ENCODE measurements around the gene GRM8. TPM values are rescaled to one million over a fixed set of nuclear protein-coding genes. Genes with fewer than 3 reads are reported as not detected.

GRM8 gene
- polyA plus RNA-seq, 1 donor (not counting 4 experiments of a cell fraction or from before 2014, with no cell fraction given): not detected

GRCh38 chr7:126656165-126656564, 596.6 kb downstream of the GRM8 start:
- no peak overlapping the region for H3K9ac ChIP-seq (ENCODE audit: control insufficient read depth, extremely low read depth, insufficient read depth, low read length)
- H3K9me1 ChIP-seq (ENCODE audit: control insufficient read depth, extremely low read depth, insufficient read depth, low read length): no peaks in the 10 kb centered on the region
- no peak overlapping the region for H3K27ac ChIP-seq (ENCODE audit: control insufficient read depth, insufficient read depth, low read length)
- H3K79me2 ChIP-seq (ENCODE audit: control insufficient read depth, insufficient read depth, low read length): no peaks in the 10 kb centered on the region
- DNase-seq (ENCODE audit: low read depth, low spot score) (no peak), FAIRE-seq (no peak)
- H3K9me3 ChIP-seq (ENCODE audit: control insufficient read depth, low read depth, low read length): no peaks in the 10 kb centered on the region
- TF ChIP-seq EZH2 (IDR thresholded peaks at IDR 0.05; ENCODE audit: low read length): no peak
- no peak for TF ChIP-seq CTCF (optimal IDR thresholded peaks at IDR 0.05 in 1 of 3, IDR thresholded peaks at IDR 0.05 in 1 of 3, conservative IDR thresholded peaks at IDR 0.05 in 1 of 3; ENCODE audit: extremely low read depth in 1 of 3, insufficient read depth in 2 of 3, low read length in 3 of 3)
- no peaks in the 10 kb centered on the region for H3K27me3 ChIP-seq (ENCODE audit: control insufficient read depth, extremely low read depth, insufficient read depth, low read length)
- H2AFZ ChIP-seq (ENCODE audit: control insufficient read depth, low read length): no peak overlapping the region
- dilution Hi-C loops (cut with MboI; ENCODE audit: extremely low pct_ligation_motif_present, low sequenced_read_pairs): no loop called here
- no peaks in the 10 kb centered on the region for H4K20me1 ChIP-seq (ENCODE audit: control insufficient read depth, extremely low read depth, insufficient read depth, low read length)
- H3K4me2 ChIP-seq (ENCODE audit: control insufficient read depth, extremely low read depth, insufficient read depth, low read depth, low read length): no peak overlapping the region
- H3K4me3 ChIP-seq (ENCODE audit: control insufficient read depth in 2 of 3, extremely low read depth in 1 of 3, insufficient read depth in 2 of 3, low read depth in 1 of 3, low read length in 3 of 3): no peak overlapping the region
- no peaks in the 10 kb centered on the region for H3K4me1 ChIP-seq (ENCODE audit: control insufficient read depth, extremely low read depth, insufficient read depth, low read length)
- H3K36me3 ChIP-seq (ENCODE audit: control insufficient read depth in 2 of 2, extremely low read depth in 1 of 2, insufficient read depth in 2 of 2, low read length in 2 of 2): no peaks in the 10 kb centered on the region

- dilution Hi-C loops (cut with MboI; ENCODE audit: extremely low pct_ligation_motif_present, low sequenced_read_pairs): no loop called here
- Histone ChIP-seq H3K9me1 (ENCODE audit: control insufficient read depth, extremely low read depth, insufficient read depth, low read length) (no peaks in the 10 kb centered on the region), H2AFZ (ENCODE audit: control insufficient read depth, low read length) (no peak overlapping the region), H3K9me3 (ENCODE audit: control insufficient read depth, low read depth, low read length) (no peaks in the 10 kb centered on the region), H3K4me2 (ENCODE audit: control insufficient read depth, extremely low read depth, insufficient read depth, low read depth, low read length) (no peak overlapping the region), H3K36me3 (ENCODE audit: control insufficient read depth in 2 of 2, extremely low read depth in 1 of 2, insufficient read depth in 2 of 2, low read length in 2 of 2) (no peaks in the 10 kb centered on the region), H4K20me1 (ENCODE audit: control insufficient read depth, extremely low read depth, insufficient read depth, low read length) (no peaks in the 10 kb centered on the region), H3K9ac (ENCODE audit: control insufficient read depth, extremely low read depth, insufficient read depth, low read length) (no peak overlapping the region), H3K27ac (ENCODE audit: control insufficient read depth, insufficient read depth, low read length) (no peak overlapping the region), H3K27me3 (ENCODE audit: control insufficient read depth, extremely low read depth, insufficient read depth, low read length) (no peaks in the 10 kb centered on the region), H3K4me3 (ENCODE audit: control insufficient read depth in 2 of 3, extremely low read depth in 1 of 3, insufficient read depth in 2 of 3, low read depth in 1 of 3, low read length in 3 of 3) (no peak overlapping the region), H3K4me1 (ENCODE audit: control insufficient read depth, extremely low read depth, insufficient read depth, low read length) (no peaks in the 10 kb centered on the region), H3K79me2 (ENCODE audit: control insufficient read depth, insufficient read depth, low read length) (no peaks in the 10 kb centered on the region)
- FAIRE-seq (no peak), DNase-seq (ENCODE audit: low read depth, low spot score) (no peak)
- TF ChIP-seq CTCF (optimal IDR thresholded peaks at IDR 0.05 in 1 of 3, IDR thresholded peaks at IDR 0.05 in 1 of 3, conservative IDR thresholded peaks at IDR 0.05 in 1 of 3; ENCODE audit: extremely low read depth in 1 of 3, insufficient read depth in 2 of 3, low read length in 3 of 3): no peak
Observed at GRCh38 chr7:126637538-126637937, 615.2 kb downstream of the GRM8 start.
